IMR-90 (cell line): ENCODE data around the gene ZFHX3. TPM values are rescaled to one million over a fixed set of nuclear protein-coding genes. Genes with fewer than 3 reads are reported as not detected.

Experiments
- ATAC-seq: fragments of 200-7000 bp; cut with Tn5 transposase; 2 replicates; pipeline ENCODE4 v1.9.1; 2020; ENCODE audit warnings: low read depth, mild to moderate bottlenecking, moderate library complexity
- BruUV-seq: library from RNA; stranded (reverse); fragments of 400-500 nt; replicated peaks from 2 replicates; lab custom pipeline; 2021; lab: Mats Ljungman, UMichigan
- CTCF ChIA-PET: fragments of 300-600 bp; formaldehyde crosslinking; extraction: SDS; loops from one replicate; lab custom pipeline; 2021; ENCODE audit warnings: antibody characterized with exemption; lab: Yijun Ruan, JAX
- POLR2A ChIA-PET: fragments of 300-600 bp; sonication (Branson Sonifier 250); formaldehyde crosslinking; loops from one replicate; lab custom pipeline; 2022; ENCODE audit warnings: antibody characterized with exemption; ENCODE audit not compliant: unreplicated experiment; lab: Charles Lee
- DNase-seq: peaks from one replicate; pipeline ENCODE4 v3.0.0; 2013
- H2AFZ ChIP-seq: replicated peaks from 2 replicates; pipeline ENCODE3; 2013; ENCODE audit warnings: low read length, mild to moderate bottlenecking; ENCODE audit not compliant: poor library complexity
- H2AK5ac ChIP-seq: 2 replicates; pipeline ENCODE4 v1.6.1; 2013; ENCODE audit warnings: low read depth, low read length, inconsistent platforms
- H2AK9ac ChIP-seq: replicated peaks from 2 replicates; pipeline ENCODE3; 2013; ENCODE audit warnings: mild to moderate bottlenecking, low read depth, low read length, moderate library complexity; ENCODE audit not compliant: poor library complexity
- H2BK120ac ChIP-seq: 2 replicates; pipeline ENCODE4 v1.6.1; 2013; ENCODE audit warnings: low read depth, low read length, inconsistent platforms
- H2BK15ac ChIP-seq: 3 replicates; pipeline ENCODE4 v1.6.1; 2013; ENCODE audit warnings: low read depth, low read length, inconsistent platforms
- H2BK20ac ChIP-seq: 2 replicates; pipeline ENCODE4 v1.6.1; 2013; ENCODE audit warnings: low read depth, mild to moderate bottlenecking, inconsistent platforms, low read length, moderate library complexity
- H2BK5ac ChIP-seq: 2 replicates; pipeline ENCODE4 v1.6.1; 2013; ENCODE audit warnings: mild to moderate bottlenecking, low read depth, low read length, inconsistent platforms; ENCODE audit not compliant: poor library complexity, severe bottlenecking
- H3K14ac ChIP-seq: replicated peaks from 2 replicates; pipeline ENCODE4 v1.6.1; 2013; ENCODE audit warnings: low read depth, low read length, inconsistent platforms
- H3K18ac ChIP-seq: 2 replicates; pipeline ENCODE4 v1.6.1; 2013; ENCODE audit warnings: low read depth, low read length, control low read depth
- H3K23ac ChIP-seq: 2 replicates; pipeline ENCODE4 v1.6.1; 2013; ENCODE audit warnings: low read depth, low read length, inconsistent platforms
- H3K27ac ChIP-seq: 2 replicates; pipeline ENCODE4 v1.5.1; 2013; ENCODE audit warnings: mild to moderate bottlenecking, control low read depth, low read length; ENCODE audit not compliant: insufficient read depth
- H3K27me3 ChIP-seq: 2 replicates; pipeline ENCODE4 v1.6.1; 2013; ENCODE audit warnings: low read length; ENCODE audit not compliant: control insufficient read depth, insufficient read depth
- H3K36me3 ChIP-seq: 2 replicates; pipeline ENCODE4 v1.6.1; 2013; ENCODE audit warnings: low read length, mixed read lengths; ENCODE audit not compliant: control insufficient read depth, insufficient read depth
- H3K4ac ChIP-seq: 2 replicates; pipeline ENCODE4 v1.6.1; 2013; ENCODE audit warnings: low read depth, low read length, inconsistent platforms
- H3K4me1 ChIP-seq: 2 replicates; pipeline ENCODE4 v1.6.1; 2013; ENCODE audit warnings: low read length, mixed read lengths; ENCODE audit not compliant: control insufficient read depth, insufficient read depth
- H3K4me2 ChIP-seq: 2 replicates; pipeline ENCODE4 v1.6.1; 2013; ENCODE audit warnings: low read depth, mild to moderate bottlenecking, control low read depth, low read length, moderate library complexity
- H3K4me3 ChIP-seq: 2 replicates; pipeline ENCODE4 v1.5.1; 2013; ENCODE audit warnings: low read depth, mild to moderate bottlenecking, control low read depth, low read length, moderate library complexity; ENCODE audit not compliant: insufficient read depth
- H3K56ac ChIP-seq: 2 replicates; pipeline ENCODE4 v1.6.1; 2013; ENCODE audit warnings: low read length, inconsistent platforms; ENCODE audit not compliant: insufficient read depth; ENCODE audit errors: extremely low read depth
- H3K79me1 ChIP-seq, 2 experiments: 2 replicates each; pipeline ENCODE4 v1.6.1; 2013; ENCODE audit warnings: low read length in 2 of 2, inconsistent platforms in 1 of 2, low read depth in 1 of 2
- H3K9ac ChIP-seq: 2 replicates; pipeline ENCODE4 v1.6.1; 2013; ENCODE audit warnings: low read depth, low read length, control low read depth
- H3K9me1 ChIP-seq: 2 replicates; pipeline ENCODE4 v1.6.1; 2013; ENCODE audit warnings: low read length, inconsistent platforms; ENCODE audit not compliant: insufficient read depth
- H3K9me3 ChIP-seq: 2 replicates; pipeline ENCODE4 v1.6.1; 2013; ENCODE audit warnings: low read length; ENCODE audit not compliant: control insufficient read depth, insufficient read depth
- H4K20me1 ChIP-seq: 2 replicates; pipeline ENCODE4 v1.6.1; 2013; ENCODE audit warnings: low read length, inconsistent platforms; ENCODE audit not compliant: insufficient read depth
- H4K5ac ChIP-seq: 2 replicates; pipeline ENCODE4 v1.6.1; 2013; ENCODE audit warnings: mild to moderate bottlenecking, low read depth, low read length, control low read depth
- H4K8ac ChIP-seq, 2 experiments: 2 replicates each; pipeline ENCODE4 v1.6.1; 2013; ENCODE audit warnings: low read depth in 2 of 2, low read length in 2 of 2, control low read depth in 1 of 2, inconsistent platforms in 1 of 2
- H4K91ac ChIP-seq: 2 replicates; pipeline ENCODE4 v1.6.1; 2013; ENCODE audit warnings: low read depth, low read length, inconsistent platforms; ENCODE audit not compliant: insufficient read depth
- CEBPB ChIP-seq: IDR thresholded peaks from 2 replicates; pipeline ENCODE4 v1.6.1; 2012; ENCODE audit warnings: low read depth, low read length, improper control_type of control experiment
- CHD1 ChIP-seq: IDR thresholded peaks from 2 replicates; pipeline ENCODE4 v1.6.1; 2012; ENCODE audit warnings: low read depth, low read length, improper control_type of control experiment
- ELK1 ChIP-seq: fragments of 150-350 bp; IDR thresholded peaks from 2 replicates; pipeline ENCODE4 v1.6.1; 2016; ENCODE audit warnings: low read depth, mild to moderate bottlenecking, low read length, moderate library complexity, borderline replicate concordance
- MAFK ChIP-seq: IDR thresholded peaks from 2 replicates; pipeline ENCODE4 v1.6.1; 2012; ENCODE audit warnings: low read depth, low read length, improper control_type of control experiment
- NFE2L2 ChIP-seq: fragments of 150-350 bp; IDR thresholded peaks from 2 replicates; pipeline ENCODE4 v1.6.1; 2016; ENCODE audit warnings: low read depth, mild to moderate bottlenecking, low read length
- RCOR1 ChIP-seq: IDR thresholded peaks from 2 replicates; pipeline ENCODE4 v1.6.1; 2012; ENCODE audit warnings: mild to moderate bottlenecking, low read length, improper control_type of control experiment; ENCODE audit not compliant: insufficient replicate concordance
- SMC3 ChIP-seq: fragments of 150-350 bp; IDR thresholded peaks from 2 replicates; pipeline ENCODE4 v1.6.1; 2016; ENCODE audit warnings: low read depth, mild to moderate bottlenecking, antibody characterized with exemption, low read length, moderate library complexity
- WGBS, 2 experiments: methylation state at CpG; one replicate each; pipeline versions ENCODE4 v1.1.5 to v1.1.7; 2013; ENCODE audit warnings: missing lambda C conversion rate in 2 of 2; ENCODE audit not compliant: insufficient read length in 1 of 2; ENCODE audit errors: extremely low coverage in 2 of 2; 5-methylcytosine and 5-hydroxymethylcytosine counted together
- dilution Hi-C: fragments of 300-500 bp; cut with HindIII; formaldehyde crosslinking; loops from one replicate; pipeline ENCODE4 v1.14.3; 2018; ENCODE audit warnings: low sequenced_read_pairs; ENCODE audit not compliant: unreplicated experiment
- in situ Hi-C: fragments of 300-500 bp; cut with MboI; formaldehyde crosslinking; loops from 3 replicates; pipeline ENCODE4 v1.14.3; 2019; ENCODE audit warnings: low sequenced_read_pairs, inconsistent platforms, mixed read lengths
- intact Hi-C: fragments of 100-400 bp; cut with micrococcal nuclease; formaldehyde crosslinking; loops from 2 replicates; pipeline ENCODE4 v1.10.0; 2022
- polyA plus RNA-seq, 3 experiments: library from polyadenylated mRNA; depleted of rRNA; stranded (reverse); fragments of >200 nt; gene quantifications; 2 replicates each; pipeline ENCODE4 v1.2.3, GENCODE V29; 2012; ENCODE audit warnings: low replicate concordance in 1 of 3
- total RNA-seq: library from RNA; depleted of rRNA; stranded (reverse); fragments of >200 nt; gene quantifications from 2 replicates; pipeline ENCODE4 v1.2.3, GENCODE V29; 2012

The ZFHX3 gene
- total and polyA plus RNA-seq, 2 of the 4 experiments (the other 2 are of a cell fraction): 1.4 to 1.7 TPM

GRCh38 chr16:73080931-73081330 lies 33.0 kb upstream of the ZFHX3 start:
- H4K8ac ChIP-seq: no peak overlapping the region
- no peak for ATAC-seq

More at GRCh38 chr16:73080931-73081330, 33.0 kb upstream of the ZFHX3 start:
- Histone ChIP-seq H3K36me3 (no peaks in the 10 kb centered on the region), H3K9ac (no peak overlapping the region), H4K20me1 (no peaks in the 10 kb centered on the region), H3K79me1 (no peaks in the 10 kb centered on the region), H2AK5ac (no peak overlapping the region), H3K27me3 (no peaks in the 10 kb centered on the region), H2BK5ac (no peak overlapping the region), H3K9me3 (no peaks in the 10 kb centered on the region), H2BK20ac (no peak overlapping the region), H3K4me1 (no peaks in the 10 kb centered on the region), H3K9me1 (peaks cover 2% of the 10 kb centered on the region; the same call in 1 of the 2 replicates), H2AK9ac (no peak overlapping the region), H3K56ac (no peak overlapping the region), H3K23ac (no peak overlapping the region), H2BK15ac (no peak overlapping the region), H3K14ac (no peak overlapping the region), H3K27ac (no peak overlapping the region), H3K4me2 (no peak overlapping the region), H4K91ac (no peak overlapping the region), H2BK120ac (no peak overlapping the region), H4K5ac (no peak overlapping the region), H3K4me3 (no peak overlapping the region), H3K18ac (no peak overlapping the region), H3K4ac (no peak overlapping the region), H2AFZ (no peak overlapping the region)
- no CpG with 5 or more reads among the region's 1 CpG for WGBS, 2 experiments
- POLR2A ChIA-PET: no interaction called here
- intact Hi-C loops: no loop called here
- dilution Hi-C loops: no loop called here
- DNase-seq: no peak
- BruUV-seq: no TSS peak
- TF ChIP-seq SMC3 (no peak), CHD1 (no peak), RCOR1 (no peak), NFE2L2 (no peak), MAFK (no peak), CEBPB (no peak), ELK1 (no peak)
- CTCF ChIA-PET: no interaction called here
- in situ Hi-C loops: no loop called here
